Testis (tissue), 2 donors: Measurements from ENCODE around the gene SIMC1.
"Not testable (repeated sequence)": the region's sequence is repeated elsewhere in the genome, so short reads cannot be mapped to it uniquely, and the experiment has no call there.

ENCODE experiments used
- CTCF ChIP-seq, 3 experiments: fragments of 450-650 bp in 2 of 3; fragments of 200-600 bp in 1 of 3; sonication (generic) in 1 of 3; IDR thresholded peaks; one replicate each; pipeline ENCODE4 v1.5.1; 2016 to 2019; ENCODE audit warnings: antibody characterized with exemption in 3 of 3, mild to moderate bottlenecking in 2 of 3, moderate library complexity in 1 of 3
- POLR2A ChIP-seq: fragments of 450-650 bp; IDR thresholded peaks from one replicate; pipeline ENCODE4 v1.6.1; 2017; ENCODE audit warnings: antibody characterized with exemption, mild to moderate bottlenecking, moderate library complexity

GRCh38 chr5:176238645-176239283 lies 540 bp downstream of the SIMC1 start:
- TF ChIP-seq CTCF (IDR thresholded peaks at IDR 0.05); POLR2A: not testable (repeated sequence)
